PC-3 (cell line): ENCODE measurements around the gene KIRREL1. TPM values are rescaled to one million over a fixed set of nuclear protein-coding genes. Genes with fewer than 3 reads are reported as not detected.

Experiments
- ATAC-seq: fragments of 200-7000 bp; cut with Tn5 transposase; 2 replicates; pipeline ENCODE4 v1.9.1; 2020; ENCODE audit warnings: mild to moderate bottlenecking, moderate library complexity
- BruUV-seq: library from RNA; stranded (reverse); fragments of 400-500 nt; replicated peaks from 2 replicates; lab custom pipeline; 2021; lab: Mats Ljungman, UMichigan
- CTCF ChIA-PET: fragments of 300-600 bp; sonication (Branson Sonifier 250); formaldehyde crosslinking; loops from one replicate; lab custom pipeline; 2022; ENCODE audit warnings: antibody characterized with exemption; lab: Charles Lee
- POLR2A ChIA-PET: fragments of 300-600 bp; sonication (Branson Sonifier 250); formaldehyde crosslinking; loops from one replicate; lab custom pipeline; 2022; ENCODE audit warnings: antibody characterized with exemption; ENCODE audit not compliant: unreplicated experiment; lab: Charles Lee
- DNase-seq: peaks from one replicate; pipeline ENCODE4 v3.0.0-alpha.2; 2015
- H2AFZ ChIP-seq: fragments of 300-600 bp; sonication (generic); 2 replicates; pipeline ENCODE4 v1.6.0; 2016; ENCODE audit warnings: antibody characterized with exemption, low read length
- H3F3A ChIP-seq: fragments of 300-600 bp; sonication (generic); one replicate; pipeline ENCODE4 v1.6.0; 2017; ENCODE audit warnings: antibody characterized with exemption, low read length, control low read depth, mild to moderate bottlenecking; ENCODE audit not compliant: unreplicated experiment
- H3K27ac ChIP-seq: fragments of 300-600 bp; sonication (generic); 2 replicates; pipeline ENCODE4 v1.5.1; 2016; ENCODE audit warnings: mild to moderate bottlenecking, low read length
- H3K27me3 ChIP-seq: fragments of 300-600 bp; sonication (generic); 2 replicates; pipeline ENCODE4 v1.6.1; 2016; ENCODE audit warnings: low read length, mixed read lengths
- H3K36me3 ChIP-seq: fragments of 300-600 bp; sonication (generic); 2 replicates; pipeline ENCODE4 v1.6.1; 2016; ENCODE audit warnings: low read depth, mixed run types, low read length, mixed read lengths
- H3K4me1 ChIP-seq: fragments of 300-600 bp; sonication (generic); 2 replicates; pipeline ENCODE4 v1.5.1; 2016; ENCODE audit warnings: low read length; ENCODE audit not compliant: insufficient read depth
- H3K4me2 ChIP-seq: fragments of 300-600 bp; sonication (generic); 2 replicates; pipeline ENCODE4 v1.6.0; 2016; ENCODE audit warnings: low read length
- H3K4me3 ChIP-seq: fragments of 300-600 bp; sonication (generic); 2 replicates; pipeline ENCODE4 v1.5.1; 2016; ENCODE audit warnings: mild to moderate bottlenecking, low read length, mixed read lengths
- H3K79me2 ChIP-seq: fragments of 300-600 bp; sonication (generic); 2 replicates; pipeline ENCODE4 v1.6.1; 2017; ENCODE audit warnings: low read length, mixed read lengths
- H3K9ac ChIP-seq: fragments of 300-600 bp; sonication (generic); 2 replicates; pipeline ENCODE4 v1.6.0; 2016; ENCODE audit warnings: mild to moderate bottlenecking, low read length
- H3K9me2 ChIP-seq: fragments of 300-600 bp; sonication (generic); replicated peaks from 2 replicates; pipeline ENCODE4 v1.6.1; 2016; ENCODE audit warnings: mixed run types, low read length, mixed read lengths
- H3K9me3 ChIP-seq: fragments of 300-600 bp; sonication (generic); 2 replicates; pipeline ENCODE4 v1.6.1; 2016; ENCODE audit warnings: low read length, mixed read lengths
- H4K20me1 ChIP-seq: fragments of 300-600 bp; sonication (generic); 2 replicates; pipeline ENCODE4 v1.6.1; 2016; ENCODE audit warnings: low read length, mixed read lengths
- CTCF ChIP-seq: fragments of 300-600 bp; sonication (generic); conservative IDR thresholded peaks from 2 replicates; pipeline ENCODE4 v1.5.1; 2017; ENCODE audit warnings: antibody characterized with exemption, low read depth, mild to moderate bottlenecking, low read length
- EZH2 ChIP-seq: fragments of 300-600 bp; sonication (generic); IDR thresholded peaks from one replicate; pipeline ENCODE4 v1.6.1; 2017; ENCODE audit warnings: antibody characterized with exemption, mild to moderate bottlenecking, low read length; ENCODE audit not compliant: unreplicated experiment
- EZH2phosphoT487 ChIP-seq: fragments of 300-600 bp; sonication (generic); IDR thresholded peaks from 2 replicates; pipeline ENCODE4 v1.6.1; 2018; ENCODE audit warnings: mild to moderate bottlenecking, antibody characterized with exemption, low read length, borderline replicate concordance
- intact Hi-C: fragments of 100-400 bp; cut with micrococcal nuclease; formaldehyde crosslinking; loops from 2 replicates; pipeline ENCODE4 v1.9.0; 2023
- total RNA-seq: library from RNA; depleted of rRNA; stranded (reverse); fragments of >200 nt; gene quantifications from 2 replicates; pipeline ENCODE4 v1.2.3, GENCODE V29; 2014

KIRREL1 gene
- total RNA-seq, 1 experiment from 2014 or later, result 49.8 TPM

GRCh38 chr1:158020886-158021620, 27.6 kb downstream of the KIRREL1 start:
- peaks cover 81% of the 10 kb centered on the region for H3K79me2 ChIP-seq
- H3F3A ChIP-seq, result peaks cover 5% of the 10 kb centered on the region
- H4K20me1 ChIP-seq, result no peaks in the 10 kb centered on the region
- ChIA-PET POLR2A (interaction anchor here (0.5 kb wide), 1 partner anchor 1892 kb away, joined by 4 read pairs; no protein-coding TSS in a partner anchor), CTCF (no interaction called here)
- H3K9me3 ChIP-seq, result no peaks in the 10 kb centered on the region
- H2AFZ ChIP-seq, result no peak overlapping the region
- no peak overlapping the region for H3K9ac ChIP-seq
- no peak for TF ChIP-seq CTCF
- TF ChIP-seq EZH2, result no peak
- TF ChIP-seq EZH2phosphoT487, result no peak
- BruUV-seq, result TSS peak; percentile 46
- H3K4me3 ChIP-seq, result no peak overlapping the region
- H3K4me1 ChIP-seq, result peaks cover 82% of the 10 kb centered on the region
- ATAC-seq, result no peak
- peak overlapping the region; percentile 75 for H3K4me2 ChIP-seq
- no peaks in the 10 kb centered on the region for H3K27me3 ChIP-seq
- no peak overlapping the region for H3K27ac ChIP-seq
- intact Hi-C loops, result no loop called here
- no peak for DNase-seq
- H3K9me2 ChIP-seq, result no peaks in the 10 kb centered on the region
- no peaks in the 10 kb centered on the region for H3K36me3 ChIP-seq

- Histone ChIP-seq H3K4me2 (peak overlapping the region; percentile 75), H3K9ac (no peak overlapping the region), H3K9me3 (no peaks in the 10 kb centered on the region), H4K20me1 (no peaks in the 10 kb centered on the region), H3F3A (peaks cover 5% of the 10 kb centered on the region), H3K9me2 (no peaks in the 10 kb centered on the region), H2AFZ (no peak overlapping the region), H3K4me3 (no peak overlapping the region), H3K4me1 (peaks cover 82% of the 10 kb centered on the region), H3K27me3 (no peaks in the 10 kb centered on the region), H3K27ac (no peak overlapping the region), H3K79me2 (peaks cover 87% of the 10 kb centered on the region), H3K36me3 (no peaks in the 10 kb centered on the region)
- CTCF ChIA-PET, result no interaction called here
- TF ChIP-seq EZH2phosphoT487, result no peak
- no peak for TF ChIP-seq EZH2
- TF ChIP-seq CTCF, result no peak
- ATAC-seq (peak; percentile 44), DNase-seq (peak; percentile 52)
- BruUV-seq, result no TSS peak
- POLR2A ChIA-PET, result no interaction called here
- intact Hi-C loops, result no loop called here
Observed at GRCh38 chr1:158021721-158022120, 28.3 kb downstream of the KIRREL1 start.
